GM19239 (cell line): Measurements from ENCODE around the gene KRTAP5-2.

Source experiments
- DNase-seq: peaks from one replicate; pipeline ENCODE4 v3.0.0; 2011; ENCODE audit warnings: low spot score; ENCODE audit not compliant: insufficient read length
- FAIRE-seq: peaks from 2 replicates; lab custom pipeline; 2011; peaks lifted over from hg19 to GRCh38; lab: Jason Lieb, UNC

Gene KRTAP5-2

GRCh38 chr11:1570896-1571759 lies 27.0 kb downstream of the KRTAP5-2 start:
- peak; percentile 7 for DNase-seq
- no peak for FAIRE-seq

GRCh38 chr11:1570531-1570895 lies 27.6 kb downstream of the KRTAP5-2 start:
- DNase-seq (no peak), FAIRE-seq (no peak)

- FAIRE-seq (no peak), DNase-seq (no peak)
These were observed 28.1 kb downstream of the KRTAP5-2 start for GRCh38 chr11:1570001-1570453.

- FAIRE-seq: no peak
- peak; percentile 14 for DNase-seq
These were observed 28.8 kb downstream of the KRTAP5-2 start for GRCh38 chr11:1569251-1569780.

- DNase-seq (peak; percentile 4), FAIRE-seq (no peak)
These were observed 29.6 kb downstream of the KRTAP5-2 start for GRCh38 chr11:1568441-1568911.

- FAIRE-seq: no peak
These were observed 30.4 kb downstream of the KRTAP5-2 start for GRCh38 chr11:1567721-1568100.

GRCh38 chr11:1567052-1567720 lies 30.9 kb downstream of the KRTAP5-2 start:
- FAIRE-seq (no peak), DNase-seq (no peak)

More at GRCh38 chr11:1567721-1568100, 30.4 kb downstream of the KRTAP5-2 start:
- no peak for DNase-seq

GRCh38 chr11:1566381-1567051 lies 31.6 kb downstream of the KRTAP5-2 start:
- DNase-seq: no peak

GRCh38 chr11:1565904-1566247 lies 32.2 kb downstream of the KRTAP5-2 start:
- no peak for DNase-seq
- no peak for FAIRE-seq

More at GRCh38 chr11:1566381-1567051, 31.6 kb downstream of the KRTAP5-2 start:
- no peak for FAIRE-seq

- FAIRE-seq (no peak), DNase-seq (no peak)
These were observed 32.8 kb downstream of the KRTAP5-2 start for GRCh38 chr11:1565173-1565903.

- DNase-seq (no peak), FAIRE-seq (no peak)
These were observed 33.4 kb downstream of the KRTAP5-2 start for GRCh38 chr11:1564535-1565172.

- FAIRE-seq (no peak), DNase-seq (no peak)
These were observed 34.2 kb downstream of the KRTAP5-2 start for GRCh38 chr11:1563697-1564534.

GRCh38 chr11:1563149-1563638 lies 34.9 kb downstream of the KRTAP5-2 start:
- no peak for DNase-seq
- FAIRE-seq: no peak

GRCh38 chr11:1562469-1563148 lies 35.5 kb downstream of the KRTAP5-2 start:
- no peak for FAIRE-seq

GRCh38 chr11:1561955-1562354 lies 36.1 kb downstream of the KRTAP5-2 start:
- DNase-seq (no peak), FAIRE-seq (no peak)

More at GRCh38 chr11:1562469-1563148, 35.5 kb downstream of the KRTAP5-2 start:
- no peak for DNase-seq

GRCh38 chr11:1561266-1561665 lies 36.8 kb downstream of the KRTAP5-2 start:
- DNase-seq (no peak), FAIRE-seq (no peak)

- FAIRE-seq: no peak
- no peak for DNase-seq
These were observed 37.3 kb downstream of the KRTAP5-2 start for GRCh38 chr11:1560649-1561251.
